B cell (primary cell): Measurements from ENCODE around the gene DNHD1. TPM values are rescaled to one million over a fixed set of nuclear protein-coding genes. Genes with fewer than 3 reads are reported as not detected.
"Not testable (repeated sequence)": the region's sequence is repeated elsewhere in the genome, so short reads cannot be mapped to it uniquely, and the experiment has no call there.

Experiments used
- ATAC-seq: fragments of 200-7000 bp; cut with Tn5 transposase; one replicate; pipeline ENCODE4 v1.10.0; 2021; ENCODE audit warnings: low read depth, mild to moderate bottlenecking, moderate number of reproducible peaks, moderate library complexity
- CTCF ChIA-PET: fragments of 350-600 bp; sonication (Branson Sonifier 250); formaldehyde crosslinking; loops from one replicate; lab custom pipeline; 2021; ENCODE audit warnings: antibody characterized with exemption, inconsistent platforms; lab: Charles Lee
- POLR2A ChIA-PET: fragments of 350-600 bp; sonication (Branson Sonifier 250); formaldehyde crosslinking; loops from one replicate; lab custom pipeline; 2021; ENCODE audit warnings: antibody characterized with exemption; lab: Charles Lee
- DNase-seq: peaks from one replicate; pipeline ENCODE4 v3.0.0; 2013
- H2AFZ ChIP-seq: 2 replicates; pipeline ENCODE4 v1.6.1; 2012; ENCODE audit warnings: mild to moderate bottlenecking, low read depth, low read length; ENCODE audit not compliant: insufficient read depth, poor library complexity, severe bottlenecking
- H3K27ac ChIP-seq, 2 donors: 1 replicate in 1 of 2; 2 replicates in 1 of 2; pipeline ENCODE4 v1.5.1; 2012 to 2013; ENCODE audit warnings: low read length in 2 of 2, mild to moderate bottlenecking in 2 of 2, moderate library complexity in 1 of 2
- H3K27me3 ChIP-seq, 4 experiments: fragments of 200-600 bp in 1 of 4; sonication (generic) in 1 of 4; replicated peaks in 1 of 4; 1 replicate in 2 of 4; 2 replicates in 2 of 4; pipeline versions ENCODE4 v1.6.1 to v1.7.0; 2013 to 2016; ENCODE audit warnings: low read length in 3 of 4, mild to moderate bottlenecking in 2 of 4, mixed read lengths in 1 of 4, moderate library complexity in 1 of 4; ENCODE audit not compliant: insufficient read depth in 4 of 4, control insufficient read depth in 3 of 4; ENCODE audit errors: control extremely low read depth in 1 of 4
- H3K36me3 ChIP-seq, 2 experiments: replicated peaks in 1 of 2; 1 replicate in 1 of 2; 2 replicates in 1 of 2; pipeline versions ENCODE4 v1.6.1 to v1.7.1; 2013; ENCODE audit warnings: low read length in 1 of 2; ENCODE audit not compliant: insufficient read depth in 2 of 2, control insufficient read depth in 1 of 2; ENCODE audit errors: control extremely low read depth in 1 of 2, extremely low read depth in 1 of 2
- H3K4me1 ChIP-seq, 2 donors: fragments of 200-600 bp in 1 of 2; sonication (generic) in 1 of 2; 1 replicate in 1 of 2; 2 replicates in 1 of 2; pipeline versions ENCODE4 v1.5.1 to v1.6.1; 2013 to 2017; ENCODE audit warnings: low read length in 2 of 2; ENCODE audit not compliant: control insufficient read depth in 2 of 2, insufficient read depth in 2 of 2
- H3K4me2 ChIP-seq: replicated peaks from 2 replicates; pipeline ENCODE3; 2012; ENCODE audit warnings: mild to moderate bottlenecking, low read depth, low read length; ENCODE audit not compliant: poor library complexity, severe bottlenecking
- H3K4me3 ChIP-seq, 5 experiments: fragments of 200-600 bp in 1 of 5; sonication (generic) in 1 of 5; 1 replicate in 3 of 5; 2 replicates in 2 of 5; pipeline versions ENCODE4 v1.5.1 to v1.7.0; 2011 to 2016; ENCODE audit warnings: low read length in 4 of 5, mild to moderate bottlenecking in 4 of 5, low read depth in 2 of 5, control low read depth in 1 of 5, moderate library complexity in 1 of 5; ENCODE audit not compliant: insufficient read depth in 1 of 5; ENCODE audit errors: control extremely low read depth in 1 of 5, extremely low read depth in 1 of 5
- H3K79me2 ChIP-seq: fragments of 200-600 bp; sonication (generic); one replicate; pipeline ENCODE4 v1.6.0; 2016; ENCODE audit warnings: low read length; ENCODE audit not compliant: control insufficient read depth, insufficient read depth
- H3K9ac ChIP-seq: fragments of 200-600 bp; sonication (generic); 2 replicates; pipeline ENCODE4 v1.6.1; 2017; ENCODE audit warnings: mild to moderate bottlenecking, low read length, moderate library complexity
- H3K9me3 ChIP-seq, 3 donors: one replicate each; pipeline versions ENCODE4 v1.6.1 to v1.7.1; 2013; ENCODE audit warnings: low read length in 2 of 3; ENCODE audit not compliant: control insufficient read depth in 2 of 3, insufficient read depth in 1 of 3; ENCODE audit errors: control extremely low read depth in 1 of 3
- H4K20me1 ChIP-seq: 2 replicates; pipeline ENCODE4 v1.6.0; 2012; ENCODE audit warnings: mild to moderate bottlenecking, low read length; ENCODE audit not compliant: insufficient read depth, control insufficient read depth, poor library complexity, severe bottlenecking
- H3K27ac Mint-ChIP-seq: one replicate; pipeline ENCODE4 v1.8.0; 2021; ENCODE audit warnings: mixed read lengths
- H3K27me3 Mint-ChIP-seq: one replicate; pipeline ENCODE4 v1.8.0; 2021; ENCODE audit warnings: mixed read lengths
- H3K4me1 Mint-ChIP-seq: one replicate; pipeline ENCODE4 v1.8.0; 2021; ENCODE audit warnings: mixed read lengths
- H3K4me3 Mint-ChIP-seq: one replicate; pipeline ENCODE4 v1.8.0; 2021; ENCODE audit warnings: mixed read lengths
- H3K9me3 Mint-ChIP-seq: one replicate; pipeline ENCODE4 v1.8.0; 2022; ENCODE audit warnings: mixed read lengths; ENCODE audit not compliant: insufficient read depth
- CTCF ChIP-seq: fragments of 200-600 bp; IDR thresholded peaks from one replicate; pipeline ENCODE4 v1.8.0; 2022; ENCODE audit warnings: antibody characterized with exemption, mild to moderate bottlenecking
- EZH2 ChIP-seq: IDR thresholded peaks from 2 replicates; pipeline ENCODE4 v1.6.1; 2012; ENCODE audit warnings: borderline replicate concordance, low read depth, mild to moderate bottlenecking, moderate library complexity, low read length; ENCODE audit not compliant: insufficient read depth, poor library complexity, severe bottlenecking
- WGBS: methylation state at CpG from one replicate; pipeline ENCODE4 v1.1.5; 2013; ENCODE audit warnings: missing lambda C conversion rate; ENCODE audit not compliant: insufficient coverage; 5-methylcytosine and 5-hydroxymethylcytosine counted together
- intact Hi-C: fragments of 100-400 bp; cut with micrococcal nuclease; formaldehyde crosslinking; loops from one replicate; pipeline ENCODE4 v1.10.0; 2022
- polyA plus RNA-seq: library from polyadenylated mRNA; depleted of rRNA; stranded (reverse); fragments of >200 nt; gene quantifications from 2 replicates; pipeline ENCODE4 v1.2.3, GENCODE V29; 2012
- total RNA-seq, 2 donors: library from RNA; stranded (reverse); fragments of 120-200 nt in 1 of 2; gene quantifications; 1 replicate in 1 of 2; 2 replicates in 1 of 2; pipeline versions ENCODE4 v1.2.3 to v1.2.4, GENCODE V29; 2013 to 2022

DNHD1 gene
- total and polyA plus RNA-seq, 2 donors (not counting 1 experiment from before 2014, with no cell fraction given): 53.9 to 58.2 TPM

GRCh38 chr11:6516865-6517264, 19.8 kb downstream of the DNHD1 start:
- TF ChIP-seq EZH2 (no peak), CTCF (no peak)
- Histone ChIP-seq H3K9me3 (peaks cover 0 to 3% (median 0%) of the 10 kb centered on the region in 3 donors), H3K4me2 (no peak overlapping the region), H3K36me3 (peaks cover 3 to 36% of the 10 kb centered on the region in 2 experiments), H3K4me3 (no peak overlapping the region), H3K79me2 (no peaks in the 10 kb centered on the region), H3K9ac (no peak overlapping the region), H3K27ac (no peak overlapping the region), H2AFZ (no peak overlapping the region), H3K4me1 (no peaks in the 10 kb centered on the region), H4K20me1 (no peaks in the 10 kb centered on the region), H3K27me3 (no peaks in the 10 kb centered on the region)
- Mint-ChIP-seq H3K27me3 (no peaks in the 10 kb centered on the region), H3K4me3 (no peak overlapping the region), H3K27ac (no peak overlapping the region), H3K4me1 (no peaks in the 10 kb centered on the region), H3K9me3 (peaks cover 3% of the 10 kb centered on the region)
- ATAC-seq (no peak), DNase-seq (no peak)
- POLR2A ChIA-PET: no interaction called here
- CTCF ChIA-PET: no interaction called here
- intact Hi-C loops: no loop called here

GRCh38 chr11:6520265-6520664, 23.2 kb downstream of the DNHD1 start:
- POLR2A ChIA-PET: no interaction called here
- ATAC-seq (no peak), DNase-seq (no peak)
- H3K36me3 ChIP-seq: peaks cover 0 to 21% of the 10 kb centered on the region in 2 experiments
- no peaks in the 10 kb centered on the region for H3K79me2 ChIP-seq
- no peaks in the 10 kb centered on the region for H3K27me3 ChIP-seq
- Mint-ChIP-seq H3K9me3 (no peaks in the 10 kb centered on the region), H3K4me3 (no peak overlapping the region), H3K4me1 (no peaks in the 10 kb centered on the region), H3K27me3 (no peaks in the 10 kb centered on the region), H3K27ac (no peak overlapping the region)
- no peak overlapping the region for H3K4me2 ChIP-seq
- CTCF ChIA-PET: no interaction called here
- TF ChIP-seq CTCF (no peak), EZH2 (no peak)
- 86% methylated on average over 1 of the region's 3 CpGs for WGBS
- H2AFZ ChIP-seq: no peak overlapping the region
- no peaks in the 10 kb centered on the region for H4K20me1 ChIP-seq
- H3K9me3 ChIP-seq: no peaks in the 10 kb centered on the region
- no peak overlapping the region for H3K9ac ChIP-seq
- no peak overlapping the region for H3K27ac ChIP-seq
- H3K4me1 ChIP-seq: no peaks in the 10 kb centered on the region
- intact Hi-C loops: no loop called here
- H3K4me3 ChIP-seq: no peak overlapping the region

GRCh38 chr11:6521946-6522345, 24.9 kb downstream of the DNHD1 start:
- H3K4me3 Mint-ChIP-seq, H4K20me1 ChIP-seq, H3K9me3 Mint-ChIP-seq, intact Hi-C loops, H3K27me3 Mint-ChIP-seq, H3K4me2 ChIP-seq, H2AFZ ChIP-seq, H3K79me2 ChIP-seq, H3K9me3 ChIP-seq, H3K27ac Mint-ChIP-seq, DNase-seq, H3K4me1 Mint-ChIP-seq, POLR2A ChIA-PET, H3K27ac ChIP-seq, H3K9ac ChIP-seq, ATAC-seq, H3K27me3 ChIP-seq, H3K4me1 ChIP-seq, H3K4me3 ChIP-seq: not testable (repeated sequence)
- WGBS: 100% methylated on average over 3 of the region's 3 CpGs
- CTCF ChIA-PET: interaction anchor here (1.0 kb wide), 1 partner anchor 9 kb away, joined by 3 read pairs; no protein-coding TSS in a partner anchor
- peaks cover 0 to 19% of the 10 kb centered on the region in 2 experiments for H3K36me3 ChIP-seq
